HG02970 (cell line): ENCODE results near the gene NADSYN1.

Experiments
- ATAC-seq: cut with Tn5 transposase; IDR thresholded peaks from one replicate; pipeline ENCODE4 v1.9.1; 2021; ENCODE audit warnings: mild to moderate bottlenecking, moderate library complexity, moderate number of reproducible peaks; ENCODE audit not compliant: unreplicated experiment, low FRiP score

NADSYN1 gene

GRCh38 chr11:71485466-71485865 is 32.5 kb downstream of the NADSYN1 start:
- ATAC-seq = no peak

GRCh38 chr11:71486320-71486719 is 33.3 kb downstream of the NADSYN1 start:
- ATAC-seq = no peak

GRCh38 chr11:71488681-71489270 is 35.8 kb downstream of the NADSYN1 start:
- no peak for ATAC-seq

DNA sequence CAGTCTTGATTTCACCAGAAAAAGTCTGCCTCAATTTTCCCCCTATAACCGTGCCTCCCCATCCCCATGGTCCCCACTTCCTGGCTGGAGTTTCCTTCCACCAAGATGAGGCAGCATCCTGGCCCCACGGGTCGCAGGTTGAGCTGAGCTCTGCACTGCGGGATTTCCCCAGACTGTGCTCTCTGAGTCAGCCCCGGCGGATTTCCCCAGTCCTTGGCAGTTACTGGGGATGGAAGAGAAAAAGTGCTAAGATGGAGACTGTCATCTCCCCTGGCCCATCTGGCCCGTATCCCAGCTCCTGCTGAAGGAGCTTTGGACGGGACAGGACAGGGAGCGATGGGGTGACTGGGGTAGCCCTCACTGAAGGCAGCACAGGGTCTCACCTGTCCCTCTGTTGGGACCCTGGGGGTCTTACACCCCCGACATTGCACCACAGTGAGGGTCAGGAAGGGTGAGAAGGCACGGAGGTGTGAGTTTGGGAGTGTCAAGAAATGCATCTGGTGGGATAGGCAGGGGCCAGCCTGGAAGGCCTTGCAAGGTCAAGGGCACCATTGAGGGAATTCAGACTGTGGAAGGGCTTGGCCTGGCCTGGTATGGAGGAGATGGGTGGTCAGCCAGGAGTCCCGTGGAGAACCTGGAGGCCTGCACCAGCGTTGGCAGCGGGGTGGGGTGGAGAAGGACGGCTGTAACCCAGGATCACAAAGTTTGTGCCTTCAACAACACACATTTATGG is 36.5 kb downstream of the NADSYN1 start:
- no peak for ATAC-seq

GRCh38 chr11:71490044-71490730 is 37.2 kb downstream of the NADSYN1 start:
- ATAC-seq = no peak

- ATAC-seq = no peak
Measured at GRCh38 chr11:71490731-71491390, 37.9 kb downstream of the NADSYN1 start.

DNA sequence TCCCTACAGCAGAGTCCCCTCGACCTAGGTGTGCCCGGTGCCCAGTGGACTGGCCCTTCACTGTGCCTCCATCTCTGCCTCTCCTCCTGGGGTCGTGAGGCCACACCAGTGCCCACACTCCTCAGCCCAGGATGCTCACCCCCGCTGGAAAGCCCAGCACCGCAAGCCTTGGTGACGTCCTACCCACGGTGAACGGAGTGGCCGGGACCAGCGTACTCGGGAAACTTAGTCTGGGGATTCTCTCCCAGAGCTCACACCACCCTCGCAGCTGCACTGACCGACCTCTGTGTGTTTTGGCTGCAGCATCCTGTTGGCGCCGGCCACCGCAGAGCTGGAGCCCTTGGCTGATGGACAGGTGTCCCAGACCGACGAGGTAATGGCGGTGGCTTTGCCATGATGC is 38.5 kb downstream of the NADSYN1 start:
- no peak for ATAC-seq

- no peak for ATAC-seq
Measured at GRCh38 chr11:71491940-71492339, 38.9 kb downstream of the NADSYN1 start.

- no peak for ATAC-seq
Measured at GRCh38 chr11:71495286-71496230, 42.6 kb downstream of the NADSYN1 start.

GRCh38 chr11:71496421-71496820 is 43.4 kb downstream of the NADSYN1 start:
- ATAC-seq = no peak

- no peak for ATAC-seq
Measured at GRCh38 chr11:71498091-71498490, 45.1 kb downstream of the NADSYN1 start.

GRCh38 chr11:71499125-71499524 is 46.1 kb downstream of the NADSYN1 start:
- ATAC-seq = no peak

GRCh38 chr11:71499546-71499945 is 46.5 kb downstream of the NADSYN1 start:
- ATAC-seq = no peak

GRCh38 chr11:71500601-71501021 is 47.6 kb downstream of the NADSYN1 start:
- ATAC-seq = no peak

- no peak for ATAC-seq
Measured at GRCh38 chr11:71501071-71501985, 48.3 kb downstream of the NADSYN1 start.

GRCh38 chr11:71502026-71502425 is 49.0 kb downstream of the NADSYN1 start:
- no peak for ATAC-seq

- ATAC-seq = no peak
Measured at GRCh38 chr11:71502871-71503435, 50.0 kb downstream of the NADSYN1 start.

- no peak for ATAC-seq
Measured at GRCh38 chr11:71504531-71504930, 51.5 kb downstream of the NADSYN1 start.

DNA sequence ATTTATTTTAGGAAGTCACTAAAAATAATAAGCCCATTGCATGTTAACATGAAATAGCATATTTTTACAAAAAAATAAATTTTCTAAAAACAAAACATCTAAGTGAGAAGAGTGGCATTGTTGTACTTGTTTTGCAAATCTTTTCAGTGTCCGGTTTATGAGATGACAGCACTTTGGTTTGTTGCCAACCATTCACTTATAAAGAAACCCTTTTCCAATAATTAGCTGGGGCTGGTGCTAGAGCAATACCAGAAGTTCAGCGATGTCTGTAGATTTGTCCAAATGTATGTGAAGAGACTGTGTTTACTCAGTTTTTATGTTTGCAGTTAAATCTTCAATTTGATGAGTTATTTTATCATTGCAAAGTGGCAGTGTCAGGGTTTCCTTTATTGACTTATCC is 52.0 kb downstream of the NADSYN1 start:
- ATAC-seq = no peak
